Body of pancreas (tissue), 4 donors: ENCODE data around the gene BAG1. TPM values are rescaled to one million over a fixed set of nuclear protein-coding genes. Genes with fewer than 3 reads are reported as not detected.

Experiments
- ATAC-seq: fragments of 150-250 bp; one replicate; pipeline ENCODE4 v1.9.1; 2016
- DNase-seq, 4 donors: peaks; one replicate each; pipeline ENCODE4 v3.0.0-alpha.2; 2019
- H3K27ac ChIP-seq, 4 donors: fragments of 200-600 bp; sonication (generic); 1 replicate in 3 of 4; 2 replicates in 1 of 4; pipeline versions ENCODE4 v1.5.1 to v1.6.1; 2016 to 2019; ENCODE audit warnings: mild to moderate bottlenecking in 1 of 4, mixed read lengths in 1 of 4, moderate library complexity in 1 of 4
- H3K27me3 ChIP-seq, 2 donors: fragments of 200-600 bp; sonication (generic); one replicate each; pipeline ENCODE4 v1.6.0; 2016; ENCODE audit warnings: mild to moderate bottlenecking in 1 of 2
- H3K36me3 ChIP-seq, 2 donors: fragments of 200-600 bp; sonication (generic); replicated peaks in 1 of 2; 2 replicates each; pipeline ENCODE4 v1.5.1; 2016; ENCODE audit warnings: low read depth in 2 of 2; ENCODE audit not compliant: insufficient read depth in 1 of 2
- H3K4me1 ChIP-seq: fragments of 200-600 bp; sonication (generic); one replicate; pipeline ENCODE4 v1.6.0; 2016
- H3K4me3 ChIP-seq, 2 donors: fragments of 200-600 bp; sonication (generic); 1 replicate in 1 of 2; 2 replicates in 1 of 2; pipeline ENCODE4 v1.5.1; 2016 to 2019
- H3K9me3 ChIP-seq, 3 donors: fragments of 200-600 bp; sonication (generic); 1 replicate in 2 of 3; 2 replicates in 1 of 3; pipeline ENCODE4 v1.5.1; 2016
- POLR2A ChIP-seq, 3 donors: fragments of 450-650 bp; IDR thresholded peaks; one replicate each; pipeline ENCODE4 v1.6.1; 2016; ENCODE audit warnings: antibody characterized with exemption in 3 of 3, mild to moderate bottlenecking in 2 of 3
- WGBS, 2 donors: methylation state at CpG; one replicate each; pipeline ENCODE4 v1.1.5; 2017; 5-methylcytosine and 5-hydroxymethylcytosine counted together
- intact Hi-C: fragments of 100-400 bp; cut with DNase I; formaldehyde crosslinking; loops from one replicate; pipeline ENCODE4 v1.15.1; 2023
- total RNA-seq, 2 donors: library from RNA; depleted of rRNA; stranded (reverse); fragments of >200 nt; gene quantifications; one replicate each; pipeline ENCODE4 v1.1.0, GENCODE V29; 2016
- TF ChIP-seq, protein P1 (sequence below), 7 experiments: fragments of 450-650 bp in 4 of 7; fragments of 200-600 bp in 3 of 7; sonication (generic) in 3 of 7; IDR thresholded peaks; one replicate each; pipeline ENCODE4 v1.5.1; 2016 to 2019; ENCODE audit warnings: antibody characterized with exemption in 7 of 7

The BAG1 gene
- total RNA-seq, 2 donors from 2014 or later, result 46.5 to 80.2 TPM

DNA sequence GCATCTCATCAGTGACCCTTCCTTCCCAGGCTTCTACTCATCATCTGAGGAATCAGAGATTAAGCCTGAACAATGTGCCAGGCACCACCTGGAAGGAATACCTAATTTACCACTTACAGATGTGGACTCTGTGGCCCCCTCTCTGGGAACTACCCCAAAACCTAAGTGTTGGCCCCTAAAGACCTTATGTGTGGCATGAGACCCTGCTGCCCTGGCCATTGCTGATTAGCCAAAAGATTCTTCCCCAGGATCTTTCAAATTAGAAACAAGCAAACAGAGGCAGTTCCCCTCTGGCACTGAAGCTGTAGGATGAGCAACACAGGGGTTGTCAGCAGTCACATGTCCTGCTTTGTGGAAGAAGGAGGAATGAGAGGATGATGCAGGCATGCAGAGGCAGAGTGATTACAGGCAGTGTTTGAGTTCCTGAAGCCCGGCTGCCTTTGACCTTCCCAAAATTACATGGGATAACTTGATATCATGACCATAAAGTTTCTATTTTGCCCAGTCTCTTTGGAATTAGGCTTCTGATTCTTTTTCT, 14.0 kb downstream of the BAG1 start:
- Histone ChIP-seq H3K27ac (no peak overlapping the region), H3K36me3 (peaks cover 5 to 16% of the 10 kb centered on the region in 2 donors), H3K9me3 (no peaks in the 10 kb centered on the region), H3K27me3 (no peaks in the 10 kb centered on the region), H3K4me3 (no peak overlapping the region), H3K4me1 (no peaks in the 10 kb centered on the region)
- TF ChIP-seq, protein P1, sequence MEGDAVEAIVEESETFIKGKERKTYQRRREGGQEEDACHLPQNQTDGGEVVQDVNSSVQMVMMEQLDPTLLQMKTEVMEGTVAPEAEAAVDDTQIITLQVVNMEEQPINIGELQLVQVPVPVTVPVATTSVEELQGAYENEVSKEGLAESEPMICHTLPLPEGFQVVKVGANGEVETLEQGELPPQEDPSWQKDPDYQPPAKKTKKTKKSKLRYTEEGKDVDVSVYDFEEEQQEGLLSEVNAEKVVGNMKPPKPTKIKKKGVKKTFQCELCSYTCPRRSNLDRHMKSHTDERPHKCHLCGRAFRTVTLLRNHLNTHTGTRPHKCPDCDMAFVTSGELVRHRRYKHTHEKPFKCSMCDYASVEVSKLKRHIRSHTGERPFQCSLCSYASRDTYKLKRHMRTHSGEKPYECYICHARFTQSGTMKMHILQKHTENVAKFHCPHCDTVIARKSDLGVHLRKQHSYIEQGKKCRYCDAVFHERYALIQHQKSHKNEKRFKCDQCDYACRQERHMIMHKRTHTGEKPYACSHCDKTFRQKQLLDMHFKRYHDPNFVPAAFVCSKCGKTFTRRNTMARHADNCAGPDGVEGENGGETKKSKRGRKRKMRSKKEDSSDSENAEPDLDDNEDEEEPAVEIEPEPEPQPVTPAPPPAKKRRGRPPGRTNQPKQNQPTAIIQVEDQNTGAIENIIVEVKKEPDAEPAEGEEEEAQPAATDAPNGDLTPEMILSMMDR (IDR thresholded peaks at IDR 0.05), result no peak
- no peak for TF ChIP-seq POLR2A (IDR thresholded peaks at IDR 0.05)
- ATAC-seq, result no peak
- 75 to 86% methylated on average over 1 of the region's 1 CpG for WGBS, 2 donors
- no peak for DNase-seq
- intact Hi-C loops, result no loop called here

DNA sequence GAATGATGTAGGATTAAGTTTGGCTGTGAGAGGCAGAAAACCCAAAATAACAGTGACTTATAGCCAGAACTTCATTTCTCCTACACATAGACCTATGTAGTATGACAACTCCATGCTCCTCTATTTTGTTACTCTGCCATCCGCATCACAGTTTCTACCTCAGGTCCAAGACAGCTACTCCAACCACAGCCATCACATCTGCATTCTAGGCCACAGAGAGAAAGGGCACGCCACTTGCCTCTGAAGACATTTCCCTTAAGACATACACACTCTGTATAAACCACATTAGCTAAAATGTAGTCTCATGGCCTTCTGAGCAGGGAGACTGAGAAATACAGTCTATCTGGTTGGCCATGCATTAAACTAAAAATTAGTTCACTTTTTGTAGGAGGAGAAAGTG, 14.5 kb downstream of the BAG1 start:
- Histone ChIP-seq H3K27me3 (no peaks in the 10 kb centered on the region), H3K9me3 (no peaks in the 10 kb centered on the region), H3K27ac (no peak overlapping the region), H3K36me3 (peaks cover 0 to 11% of the 10 kb centered on the region in 2 donors), H3K4me1 (no peaks in the 10 kb centered on the region), H3K4me3 (no peak overlapping the region)
- DNase-seq (no peak), ATAC-seq (no peak)
- intact Hi-C loops, result no loop called here
- no peak for TF ChIP-seq POLR2A (IDR thresholded peaks at IDR 0.05)
- TF ChIP-seq, protein P1 (IDR thresholded peaks at IDR 0.05), result no peak
- WGBS, 2 donors, result 94% methylated on average over 2 of the region's 2 CpGs

DNA sequence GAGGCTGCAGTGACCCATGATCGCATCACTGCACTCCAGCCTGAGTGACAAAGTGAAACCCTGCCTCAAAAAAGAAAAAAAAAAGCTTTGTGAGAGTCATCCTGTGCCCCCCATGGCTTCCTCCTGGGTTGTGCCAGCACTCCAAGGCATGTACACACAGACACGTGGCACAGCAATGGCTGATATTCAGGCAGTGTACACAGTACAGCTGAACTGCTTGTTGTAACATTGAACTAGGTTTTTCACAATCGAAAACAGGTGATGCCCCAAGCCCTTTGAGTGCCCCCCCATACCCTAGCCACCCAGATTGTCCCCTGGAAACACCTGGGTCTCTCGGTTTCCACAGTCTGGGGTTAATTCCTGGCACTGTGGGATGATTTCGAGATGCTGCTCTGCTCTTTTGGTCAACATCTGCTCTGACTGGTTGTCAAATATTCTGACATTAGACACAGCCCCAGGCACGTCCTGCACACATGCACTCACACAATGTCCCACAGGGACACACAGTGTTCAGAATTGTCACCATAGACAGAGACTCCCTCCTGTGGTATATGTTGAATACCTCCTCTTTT, 15.3 kb downstream of the BAG1 start:
- no peaks in the 10 kb centered on the region for H3K4me1 ChIP-seq
- no peaks in the 10 kb centered on the region for H3K9me3 ChIP-seq
- no peak for DNase-seq
- no peak overlapping the region for H3K4me3 ChIP-seq
- TF ChIP-seq, protein P1 (IDR thresholded peaks at IDR 0.05), result no peak
- TF ChIP-seq POLR2A (IDR thresholded peaks at IDR 0.05), result no peak
- no peak for ATAC-seq
- no peaks in the 10 kb centered on the region for H3K27me3 ChIP-seq
- WGBS, 2 donors, result 68 to 76% methylated on average over 4 to 6 of the region's 6 CpGs
- peaks cover 0 to 3% of the 10 kb centered on the region in 2 donors for H3K36me3 ChIP-seq
- intact Hi-C loops, result no loop called here
- H3K27ac ChIP-seq, result no peak overlapping the region

DNA sequence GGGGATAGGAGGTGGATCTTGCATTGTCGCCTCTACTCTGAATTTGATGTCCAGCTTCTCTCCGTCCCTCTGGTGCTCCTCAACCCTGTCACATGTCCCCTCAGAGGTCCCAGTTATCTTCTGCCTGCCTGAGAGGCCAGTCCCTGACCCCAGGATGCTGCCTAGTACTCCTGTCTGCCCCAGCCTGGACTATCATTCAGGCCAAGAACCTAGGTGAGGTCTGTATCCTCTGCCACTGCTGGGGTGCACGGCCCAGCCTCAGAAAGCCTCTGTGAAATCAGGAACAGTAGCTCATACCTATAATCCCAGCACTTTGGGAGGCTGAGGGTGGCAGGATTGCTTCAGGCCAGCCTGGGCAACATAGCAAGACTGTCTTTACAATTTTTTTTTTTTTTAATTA, 15.9 kb downstream of the BAG1 start:
- no peak for ATAC-seq
- TF ChIP-seq, protein P1 (IDR thresholded peaks at IDR 0.05), result no peak
- TF ChIP-seq POLR2A (IDR thresholded peaks at IDR 0.05), result no peak
- 84 to 89% methylated on average over 3 of the region's 3 CpGs for WGBS, 2 donors
- H3K9me3 ChIP-seq, result no peaks in the 10 kb centered on the region
- H3K27me3 ChIP-seq, result no peaks in the 10 kb centered on the region
- H3K4me3 ChIP-seq, result no peak overlapping the region
- H3K36me3 ChIP-seq, result peaks cover 0 to 3% of the 10 kb centered on the region in 2 donors
- H3K4me1 ChIP-seq, result no peaks in the 10 kb centered on the region
- no peak overlapping the region for H3K27ac ChIP-seq
- no peak for DNase-seq
- intact Hi-C loops, result no loop called here

DNA sequence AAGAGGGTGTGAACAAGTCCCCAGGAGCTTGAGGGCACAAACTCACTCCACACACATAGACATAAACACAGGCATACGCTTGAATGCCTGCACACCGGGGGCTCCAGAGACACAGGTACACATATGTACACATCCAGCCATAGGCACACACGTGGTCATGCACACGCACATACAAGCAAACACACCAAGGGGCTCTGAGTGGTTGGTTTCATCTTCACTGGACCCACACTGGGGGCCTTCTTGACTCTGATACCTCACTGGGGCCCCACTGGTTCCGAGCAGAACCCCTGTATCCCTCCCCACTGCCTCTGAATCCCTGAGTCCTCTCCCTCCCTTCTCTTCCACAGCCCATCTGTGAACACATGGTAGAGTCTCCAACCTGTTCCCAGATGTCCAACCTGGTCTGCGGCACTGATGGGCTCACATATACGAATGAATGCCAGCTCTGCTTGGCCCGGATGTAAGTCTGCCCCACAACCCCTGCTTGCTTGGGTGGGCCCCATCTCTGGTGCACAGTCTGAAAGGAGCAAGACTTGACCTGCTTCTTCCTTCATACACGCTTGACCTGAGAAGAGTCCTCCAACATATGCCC, 18.1 kb downstream of the BAG1 start:
- WGBS, 2 donors, result 86 to 87% methylated on average over 8 to 9 of the region's 9 CpGs

More for the DNA sequence above, 18.1 kb downstream of the BAG1 start:
- TF ChIP-seq, protein P1 (IDR thresholded peaks at IDR 0.05), result no peak
- no peak for TF ChIP-seq POLR2A (IDR thresholded peaks at IDR 0.05)
- H3K27ac ChIP-seq, result no peak overlapping the region
- DNase-seq (no peak), ATAC-seq (no peak)
- H3K4me1 ChIP-seq, result no peaks in the 10 kb centered on the region
- intact Hi-C loops, result no loop called here
- H3K9me3 ChIP-seq, result no peaks in the 10 kb centered on the region
- no peaks in the 10 kb centered on the region for H3K36me3 ChIP-seq
- no peaks in the 10 kb centered on the region for H3K27me3 ChIP-seq
- no peak overlapping the region for H3K4me3 ChIP-seq
